VCaP (cell line): ENCODE data around the gene ATP4A.

ENCODE experiments used
- H3K27ac ChIP-seq: fragments of 450-650 bp; 2 replicates; pipeline ENCODE4 v1.5.1; 2017
- TF ChIP-seq, protein P1 (sequence below): fragments of 450-650 bp; conservative IDR thresholded peaks from 2 replicates; pipeline ENCODE4 v1.5.1; 2017; ENCODE audit warnings: mild to moderate bottlenecking, moderate library complexity

Gene ATP4A

GRCh38 chr19:35539850-35540249 lies 23.6 kb downstream of the ATP4A start:
- TF ChIP-seq, protein P1, sequence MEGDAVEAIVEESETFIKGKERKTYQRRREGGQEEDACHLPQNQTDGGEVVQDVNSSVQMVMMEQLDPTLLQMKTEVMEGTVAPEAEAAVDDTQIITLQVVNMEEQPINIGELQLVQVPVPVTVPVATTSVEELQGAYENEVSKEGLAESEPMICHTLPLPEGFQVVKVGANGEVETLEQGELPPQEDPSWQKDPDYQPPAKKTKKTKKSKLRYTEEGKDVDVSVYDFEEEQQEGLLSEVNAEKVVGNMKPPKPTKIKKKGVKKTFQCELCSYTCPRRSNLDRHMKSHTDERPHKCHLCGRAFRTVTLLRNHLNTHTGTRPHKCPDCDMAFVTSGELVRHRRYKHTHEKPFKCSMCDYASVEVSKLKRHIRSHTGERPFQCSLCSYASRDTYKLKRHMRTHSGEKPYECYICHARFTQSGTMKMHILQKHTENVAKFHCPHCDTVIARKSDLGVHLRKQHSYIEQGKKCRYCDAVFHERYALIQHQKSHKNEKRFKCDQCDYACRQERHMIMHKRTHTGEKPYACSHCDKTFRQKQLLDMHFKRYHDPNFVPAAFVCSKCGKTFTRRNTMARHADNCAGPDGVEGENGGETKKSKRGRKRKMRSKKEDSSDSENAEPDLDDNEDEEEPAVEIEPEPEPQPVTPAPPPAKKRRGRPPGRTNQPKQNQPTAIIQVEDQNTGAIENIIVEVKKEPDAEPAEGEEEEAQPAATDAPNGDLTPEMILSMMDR: no peak
- no peak overlapping the region for H3K27ac ChIP-seq

GRCh38 chr19:35539314-35539713 lies 24.1 kb downstream of the ATP4A start:
- H3K27ac ChIP-seq: no peak overlapping the region
- TF ChIP-seq, protein P1: no peak

- TF ChIP-seq, protein P1: no peak
- H3K27ac ChIP-seq: no peak overlapping the region
Measured at GRCh38 chr19:35534803-35535480, 28.5 kb downstream of the ATP4A start.

DNA sequence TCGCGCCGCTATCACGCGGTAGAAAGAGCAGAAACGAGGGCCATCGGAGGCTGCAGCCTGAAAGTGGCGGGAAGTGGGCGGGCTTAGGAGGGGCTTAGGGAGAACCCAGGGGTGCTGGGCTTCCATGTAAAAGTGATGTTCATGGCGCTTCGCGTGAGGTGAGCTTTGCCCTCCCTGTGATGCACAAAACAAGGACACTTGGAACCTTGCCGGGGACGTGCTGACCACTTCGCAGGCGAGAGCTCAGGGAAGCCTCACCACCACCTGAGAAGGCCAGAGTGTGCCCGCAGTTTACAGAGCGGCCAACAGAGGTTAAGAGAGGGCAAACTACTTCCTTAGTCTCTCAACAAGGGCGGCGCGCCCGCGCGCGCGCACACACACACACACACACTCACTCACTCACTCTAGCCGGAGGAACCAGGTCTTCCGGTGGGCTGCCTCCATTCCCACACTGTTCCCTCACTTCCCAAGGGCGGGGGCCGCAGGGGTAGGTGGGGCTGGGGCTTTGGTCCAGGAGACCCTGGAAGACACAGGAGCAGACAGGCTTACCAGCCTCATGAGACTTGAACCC lies 29.6 kb downstream of the ATP4A start:
- H3K27ac ChIP-seq: no peak overlapping the region
- TF ChIP-seq, protein P1: no peak

DNA sequence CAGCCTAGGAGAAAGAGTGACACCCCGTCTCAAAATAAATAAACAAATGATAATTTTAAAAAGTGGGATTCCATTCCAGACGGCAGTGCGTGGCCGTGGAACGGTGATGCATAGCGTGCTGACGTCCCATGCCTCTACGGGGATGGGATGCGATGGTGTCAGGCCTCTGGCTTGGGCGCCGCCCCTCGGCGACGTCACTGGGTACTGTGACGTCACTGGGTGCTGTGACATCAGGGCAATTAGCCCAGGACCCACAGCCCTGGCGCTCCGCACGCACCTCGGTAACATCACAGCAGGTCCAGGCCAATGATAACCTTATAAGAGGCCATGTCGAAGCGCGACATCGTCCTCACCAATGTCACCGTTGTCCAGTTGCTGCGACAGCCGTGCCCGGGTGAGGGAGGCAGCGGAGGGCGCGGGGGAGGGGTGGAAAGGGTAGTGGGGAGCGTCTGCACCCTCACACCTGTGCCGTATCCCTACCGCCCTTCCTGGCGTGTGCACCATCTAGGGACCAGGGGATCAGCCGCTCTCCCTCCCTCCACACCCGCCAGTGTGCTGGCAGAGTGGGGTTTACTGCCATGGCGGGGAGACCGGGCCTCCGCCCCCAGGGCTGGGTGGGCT lies 30.1 kb downstream of the ATP4A start, which contains the start of gene GAPDHS:
Gene GAPDHS, plus strand, starts transcription at position 256 of the 621 bp plus-strand sequence. Its CDS starts 72 bp downstream, at position 328.
- TF ChIP-seq, protein P1: no peak
- H3K27ac ChIP-seq: no peak within 1 kb of the TSS

DNA sequence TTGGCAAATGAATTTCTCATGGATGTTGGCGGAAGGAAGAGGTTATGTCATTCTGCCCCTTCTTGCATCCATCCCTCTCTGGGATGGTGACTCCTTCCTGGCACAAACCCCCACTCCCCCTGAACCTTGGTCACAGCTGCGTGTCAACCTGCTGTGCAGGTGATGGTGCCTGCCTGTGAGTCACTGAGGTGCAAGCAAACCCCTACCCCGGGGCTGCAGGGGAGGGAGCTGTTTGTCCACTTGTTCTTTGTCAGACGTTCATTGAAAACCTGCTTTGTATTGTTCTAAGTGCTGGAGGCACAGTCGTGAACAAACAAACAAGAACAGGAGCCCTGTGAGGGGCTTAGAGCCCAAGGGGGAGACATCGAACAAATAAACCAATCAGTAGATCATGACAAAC lies 32.2 kb downstream of the ATP4A start:
- no peak overlapping the region for H3K27ac ChIP-seq

More for the DNA sequence above, 32.2 kb downstream of the ATP4A start:
- TF ChIP-seq, protein P1: no peak
